Measurements from ENCODE around the gene ZNF668. TPM values are rescaled to one million over a fixed set of nuclear protein-coding genes. Genes with fewer than 3 reads are reported as not detected.
"Not testable (repeated sequence)": the region's sequence is repeated elsewhere in the genome, so short reads cannot be mapped to it uniquely, and the experiment has no call there.

The ZNF668 gene
- total and polyA plus RNA-seq, 4 donors = 6.0 to 10.3 (median 7.0) TPM

DNA sequence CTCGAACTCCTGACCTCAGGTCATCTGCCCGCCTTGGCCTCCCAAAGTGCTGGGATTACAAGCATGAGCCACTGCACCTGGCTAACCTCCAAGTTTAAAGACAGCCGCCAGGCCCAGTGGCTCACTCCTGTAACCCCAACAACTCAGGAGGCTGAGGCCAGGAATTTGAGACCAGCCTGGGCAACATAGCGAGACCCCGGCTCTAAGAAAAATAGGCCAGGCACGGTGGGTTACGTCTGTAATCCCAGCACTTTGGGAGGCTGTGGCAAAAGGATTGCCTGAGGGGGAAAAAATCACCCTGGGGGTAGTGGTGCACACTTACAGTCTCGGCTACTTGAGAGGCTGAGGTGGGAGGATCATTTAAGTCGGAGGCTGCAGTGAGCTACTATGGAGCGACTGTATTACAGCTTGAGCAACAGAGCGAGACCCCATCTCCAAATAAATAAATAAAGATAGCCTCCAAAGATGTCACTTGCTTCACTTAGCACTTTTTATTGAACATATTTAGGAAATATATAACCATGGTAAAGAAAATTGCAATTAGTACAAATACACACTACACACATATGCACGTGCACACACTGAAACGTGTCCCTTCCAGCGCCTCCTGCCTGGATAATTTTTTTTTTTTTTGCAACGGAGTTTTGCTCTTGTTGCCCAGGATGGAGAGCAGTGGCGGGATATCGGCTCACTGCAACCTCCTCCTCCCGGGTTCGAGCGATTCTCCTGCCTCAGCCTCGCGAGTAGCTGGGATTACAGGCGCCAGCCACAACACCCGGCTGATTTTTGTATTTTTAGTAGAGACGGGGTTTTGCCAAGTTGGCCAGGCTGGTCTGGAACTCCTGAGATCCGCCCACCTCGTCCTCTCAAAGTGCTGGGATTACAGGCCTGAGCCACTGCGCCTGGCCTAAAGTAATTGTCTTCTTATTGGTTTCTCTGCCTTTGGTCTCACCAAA lies 32.7 kb upstream of the ZNF668 start:
- no peaks in the 10 kb centered on the region for H3K9me3 ChIP-seq (ENCODE audit: control insufficient read depth, low read length)
- no peaks in the 10 kb centered on the region for H3K27me3 ChIP-seq (ENCODE audit: control insufficient read depth in 1 of 2, insufficient read depth in 2 of 2, low read length in 1 of 2)
- no peak overlapping the region for H3K4me3 ChIP-seq (ENCODE audit: low read length in 2 of 2)
- WGBS, 2 donors = 86% methylated on average over 28 of the region's 28 CpGs
- DNase-seq (no peak), ATAC-seq (ENCODE audit: low FRiP score) (no peak)
- H3K36me3 ChIP-seq (ENCODE audit: control insufficient read depth in 1 of 2, insufficient read depth in 2 of 2, low read length in 1 of 2) = no peaks in the 10 kb centered on the region
- H3K27ac ChIP-seq (ENCODE audit: low read depth in 1 of 2, low read length in 2 of 2) = no peak overlapping the region
- no peaks in the 10 kb centered on the region for H3K4me1 ChIP-seq (ENCODE audit: control insufficient read depth in 1 of 2, insufficient read depth in 2 of 2, low read length in 2 of 2)
- intact Hi-C loops (cut with DNase I) = loop anchor here in 1 of 2 donors (5.0 kb wide), 1 partner anchor 36 kb away; no protein-coding TSS in a partner anchor

DNA sequence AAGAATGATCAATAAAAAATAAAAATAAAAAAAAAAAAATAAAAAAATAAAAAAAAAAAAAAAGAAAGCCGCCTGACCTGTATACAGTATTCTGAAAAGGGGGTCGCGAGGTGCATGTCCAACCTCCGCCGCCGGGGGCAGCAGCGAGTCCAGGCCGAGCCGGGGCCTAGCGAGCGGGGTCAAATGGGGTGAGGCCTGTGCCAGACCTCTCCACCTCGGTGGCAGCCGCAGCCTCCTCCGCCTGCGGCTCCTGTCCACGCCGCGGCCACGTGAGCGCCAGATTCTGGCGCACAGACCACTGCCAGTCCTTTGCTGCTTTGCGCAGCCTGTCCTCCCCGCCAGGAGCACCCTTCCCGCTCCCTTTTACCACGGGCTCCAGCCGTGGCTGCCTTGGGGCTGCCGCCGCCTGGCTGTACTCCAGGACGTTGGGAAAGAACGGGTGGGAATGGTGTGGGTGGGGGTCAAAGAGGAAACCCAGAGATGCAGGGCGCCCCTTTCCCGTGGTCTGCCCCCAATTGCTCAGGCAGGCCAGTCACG lies 31.7 kb upstream of the ZNF668 start:
- intact Hi-C loops (cut with DNase I) = loop anchor here in 1 of 2 donors (5.0 kb wide), 1 partner anchor 37 kb away; no protein-coding TSS in a partner anchor
- H3K27ac ChIP-seq (ENCODE audit: low read depth in 1 of 2, low read length in 2 of 2) = no peak overlapping the region

DNA sequence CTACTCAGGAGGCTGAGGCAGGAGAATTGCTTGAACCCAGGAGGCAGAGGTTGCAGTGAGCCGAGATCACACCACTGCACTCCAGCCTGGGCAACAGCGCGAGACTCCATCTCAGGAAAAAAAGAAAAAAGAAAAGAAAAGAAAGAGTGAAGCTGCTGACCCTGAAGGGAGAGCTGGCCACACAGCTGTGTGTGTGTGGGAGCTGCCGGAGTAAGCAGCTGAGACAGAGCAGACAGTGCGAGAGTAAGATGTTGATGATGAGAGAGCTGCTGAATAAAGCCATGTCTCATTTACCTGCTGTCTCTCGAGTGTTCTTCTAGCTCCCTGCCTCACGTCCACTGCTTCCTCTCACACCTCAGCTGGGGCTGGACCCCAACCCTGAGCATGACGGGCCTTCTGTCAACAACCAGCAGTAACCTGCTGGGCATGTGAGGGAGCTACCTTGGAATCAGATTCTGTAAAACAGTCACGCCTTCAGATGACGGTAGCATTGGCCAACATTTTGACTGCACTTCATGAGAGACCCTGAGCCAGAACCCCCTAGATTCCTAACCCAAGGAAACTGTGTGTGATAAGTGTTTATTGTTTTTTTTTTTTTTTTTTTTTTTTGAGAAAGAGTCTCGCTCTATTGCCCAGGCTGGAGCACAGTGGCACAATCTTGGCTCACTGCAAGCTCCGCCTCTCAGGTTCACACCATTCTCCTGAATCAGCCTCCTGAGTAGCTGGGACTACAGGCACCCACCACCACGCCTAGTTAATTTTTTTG lies 27.0 kb upstream of the ZNF668 start:
- H3K27me3 ChIP-seq (ENCODE audit: control insufficient read depth in 1 of 2, insufficient read depth in 2 of 2, low read length in 1 of 2); H3K9me3 ChIP-seq (ENCODE audit: control insufficient read depth, low read length); H3K27ac ChIP-seq (ENCODE audit: low read depth in 1 of 2, low read length in 2 of 2); DNase-seq; H3K4me3 ChIP-seq (ENCODE audit: low read length in 2 of 2); H3K4me1 ChIP-seq (ENCODE audit: control insufficient read depth in 1 of 2, insufficient read depth in 2 of 2, low read length in 2 of 2); ATAC-seq (ENCODE audit: low FRiP score); intact Hi-C loops (cut with DNase I); H3K36me3 ChIP-seq (ENCODE audit: control insufficient read depth in 1 of 2, insufficient read depth in 2 of 2, low read length in 1 of 2): not testable (repeated sequence)
- WGBS, 2 donors = 81% methylated on average over 12 to 13 of the region's 13 CpGs

More for the DNA sequence above, 31.7 kb upstream of the ZNF668 start:
- Histone ChIP-seq H3K27me3 (ENCODE audit: control insufficient read depth in 1 of 2, insufficient read depth in 2 of 2, low read length in 1 of 2) (no peaks in the 10 kb centered on the region), H3K4me3 (ENCODE audit: low read length in 2 of 2) (no peak overlapping the region), H3K36me3 (ENCODE audit: control insufficient read depth in 1 of 2, insufficient read depth in 2 of 2, low read length in 1 of 2) (no peaks in the 10 kb centered on the region), H3K4me1 (ENCODE audit: control insufficient read depth in 1 of 2, insufficient read depth in 2 of 2, low read length in 2 of 2) (no peaks in the 10 kb centered on the region), H3K9me3 (ENCODE audit: control insufficient read depth, low read length) (no peaks in the 10 kb centered on the region)
- peak; percentile 91 to 95 for DNase-seq
- ATAC-seq (ENCODE audit: low FRiP score) = peak; percentile 90
- 10 to 12% methylated on average over 31 to 33 of the region's 33 CpGs for WGBS, 2 donors

DNA sequence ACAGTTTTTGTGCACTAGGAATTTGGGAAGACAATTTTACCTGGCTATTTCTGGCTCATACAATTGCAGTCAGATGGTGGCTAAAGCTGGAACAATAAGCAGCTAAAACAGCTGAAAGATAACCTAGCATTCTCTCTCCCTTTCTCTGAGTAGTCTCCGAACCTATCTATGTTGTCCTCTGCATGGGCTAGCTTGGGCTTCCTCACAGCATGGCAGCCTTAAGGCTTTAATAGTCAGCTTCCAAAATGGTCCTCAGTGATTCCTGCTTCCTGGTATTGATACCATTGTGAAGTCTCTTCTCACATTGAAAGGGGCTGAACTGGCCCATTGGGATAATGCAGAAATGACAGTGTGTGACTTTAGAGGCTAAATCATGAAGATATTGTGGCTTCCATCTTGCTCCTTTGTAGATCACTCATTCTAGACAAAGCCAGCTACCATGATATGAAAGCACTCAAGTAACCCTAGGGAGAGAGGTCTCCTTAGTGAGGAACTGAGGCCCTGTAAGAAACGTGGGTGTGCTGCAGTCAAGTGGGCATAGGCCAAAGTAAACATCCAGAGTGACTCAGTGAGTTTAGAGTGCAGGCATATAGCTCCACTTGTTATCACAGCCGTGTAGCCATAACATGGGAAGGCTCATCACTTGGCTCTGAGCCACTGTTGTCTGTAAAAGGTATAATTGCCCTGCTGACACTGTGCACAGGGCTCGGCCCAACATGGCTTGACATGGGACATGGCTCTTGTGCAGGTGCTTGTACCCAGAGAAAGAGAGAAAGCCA lies 26.0 kb upstream of the ZNF668 start:
- intact Hi-C loops (cut with DNase I) = no loop called here
- no peaks in the 10 kb centered on the region for H3K9me3 ChIP-seq (ENCODE audit: control insufficient read depth, low read length)
- H3K27me3 ChIP-seq (ENCODE audit: control insufficient read depth in 1 of 2, insufficient read depth in 2 of 2, low read length in 1 of 2) = no peaks in the 10 kb centered on the region
- H3K4me1 ChIP-seq (ENCODE audit: control insufficient read depth in 1 of 2, insufficient read depth in 2 of 2, low read length in 2 of 2) = no peaks in the 10 kb centered on the region
- H3K36me3 ChIP-seq (ENCODE audit: control insufficient read depth in 1 of 2, insufficient read depth in 2 of 2, low read length in 1 of 2) = no peaks in the 10 kb centered on the region
- no peak overlapping the region for H3K27ac ChIP-seq (ENCODE audit: low read depth in 1 of 2, low read length in 2 of 2)
- 47 to 50% methylated on average over 4 of the region's 4 CpGs for WGBS, 2 donors
- H3K4me3 ChIP-seq (ENCODE audit: low read length in 2 of 2) = no peak overlapping the region
- ATAC-seq (ENCODE audit: low FRiP score) (no peak), DNase-seq (no peak)

DNA sequence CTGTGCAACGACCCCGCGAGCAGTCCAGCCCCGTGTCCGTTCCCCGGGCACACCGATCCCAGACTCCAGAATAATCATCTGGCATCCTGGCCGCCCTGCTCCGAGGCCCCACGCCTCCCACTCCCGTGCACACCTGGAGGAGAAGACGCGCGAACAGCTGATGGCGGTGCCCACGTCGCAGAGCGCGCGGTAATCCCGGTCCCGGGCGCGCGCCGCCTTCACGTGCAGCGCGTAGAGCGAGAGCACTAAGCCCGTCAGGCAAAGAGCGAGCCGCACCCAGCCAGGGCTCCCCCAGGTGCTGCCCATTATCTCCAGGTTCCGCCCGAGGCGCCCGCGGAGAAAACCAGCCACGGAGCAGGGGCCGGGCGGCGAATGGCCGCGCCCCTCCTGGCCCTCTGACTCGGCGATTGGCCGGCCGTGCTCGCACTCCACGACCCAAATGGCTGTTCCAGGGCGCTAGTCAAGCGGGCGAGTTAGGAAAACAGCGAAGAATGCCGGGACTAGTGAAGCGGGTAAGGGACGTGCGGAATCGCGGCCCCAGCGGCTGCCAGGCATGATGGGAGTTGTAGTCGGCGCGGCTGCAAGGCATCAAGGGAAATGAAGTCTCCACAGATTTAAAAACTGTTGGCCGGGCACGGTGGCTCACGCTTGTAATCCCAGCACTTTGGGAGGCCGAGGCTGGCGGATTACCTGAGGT lies 20.5 kb upstream of the ZNF668 start, which contains the start of gene VKORC1:
Gene VKORC1, minus strand, starts transcription at position 374 of the 697 bp plus-strand sequence. Its CDS starts 68 bp downstream, at position 306.
- H3K4me1 ChIP-seq (ENCODE audit: control insufficient read depth in 1 of 2, insufficient read depth in 2 of 2, low read length in 2 of 2) = no peaks in the 10 kb centered on the region
- DNase-seq = peak; percentile 97 to 98
- peak; percentile 95 for ATAC-seq (ENCODE audit: low FRiP score)
- peak within 1 kb of the TSS in 1 of 2 donors; percentile 69 for H3K27ac ChIP-seq (ENCODE audit: low read depth in 1 of 2, low read length in 2 of 2)
- H3K27me3 ChIP-seq (ENCODE audit: control insufficient read depth in 1 of 2, insufficient read depth in 2 of 2, low read length in 1 of 2) = no peaks in the 10 kb centered on the region
- H3K36me3 ChIP-seq (ENCODE audit: control insufficient read depth in 1 of 2, insufficient read depth in 2 of 2, low read length in 1 of 2) = no peaks in the 10 kb centered on the region
- no peaks in the 10 kb centered on the region for H3K9me3 ChIP-seq (ENCODE audit: control insufficient read depth, low read length)
- 0 to 1% methylated on average over 68 to 69 of the region's 69 CpGs for WGBS, 2 donors
- intact Hi-C loops (cut with DNase I) = loop anchor here in 1 of 2 donors (1.0 to 5.0 kb wide), 2 partner anchors 48 to 107 kb away; partner anchors contain the start of gene HSD3B7
- H3K4me3 ChIP-seq (ENCODE audit: low read length in 2 of 2) = peak within 1 kb of the TSS; percentile 58 to 78

DNA sequence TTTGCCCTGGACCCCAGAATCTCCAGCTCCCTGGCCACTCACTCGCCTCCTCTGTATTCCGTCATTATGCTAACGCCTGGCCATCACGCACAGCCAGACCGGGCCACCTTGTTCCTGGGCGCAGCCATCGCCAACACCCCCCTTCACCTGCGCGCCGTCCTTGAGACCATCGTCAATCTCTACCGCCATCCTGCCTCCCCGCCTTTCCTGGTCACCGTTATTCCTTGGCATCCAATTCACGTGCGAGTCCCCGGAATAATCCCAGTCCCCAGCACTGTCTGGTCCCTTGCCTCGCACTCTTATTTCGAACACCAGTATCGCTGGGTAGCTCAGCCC lies 20.0 kb upstream of the ZNF668 start:
- Histone ChIP-seq H3K9me3 (ENCODE audit: control insufficient read depth, low read length) (no peaks in the 10 kb centered on the region), H3K27ac (ENCODE audit: low read depth in 1 of 2, low read length in 2 of 2) (peak overlapping the region in 1 of 2 donors; percentile 69), H3K36me3 (ENCODE audit: control insufficient read depth in 1 of 2, insufficient read depth in 2 of 2, low read length in 1 of 2) (no peaks in the 10 kb centered on the region), H3K4me1 (ENCODE audit: control insufficient read depth in 1 of 2, insufficient read depth in 2 of 2, low read length in 2 of 2) (no peaks in the 10 kb centered on the region), H3K27me3 (ENCODE audit: control insufficient read depth in 1 of 2, insufficient read depth in 2 of 2, low read length in 1 of 2) (no peaks in the 10 kb centered on the region), H3K4me3 (ENCODE audit: low read length in 2 of 2) (peak overlapping the region; percentile 58 to 78)
- DNase-seq (peak; percentile 63 to 75), ATAC-seq (ENCODE audit: low FRiP score) (peak; percentile 62)
- WGBS, 2 donors = 0% methylated on average over 20 of the region's 20 CpGs
- intact Hi-C loops (cut with DNase I) = loop anchor here in 1 of 2 donors (1.0 to 5.0 kb wide), 2 partner anchors 48 to 107 kb away; partner anchors contain the start of gene HSD3B7

DNA sequence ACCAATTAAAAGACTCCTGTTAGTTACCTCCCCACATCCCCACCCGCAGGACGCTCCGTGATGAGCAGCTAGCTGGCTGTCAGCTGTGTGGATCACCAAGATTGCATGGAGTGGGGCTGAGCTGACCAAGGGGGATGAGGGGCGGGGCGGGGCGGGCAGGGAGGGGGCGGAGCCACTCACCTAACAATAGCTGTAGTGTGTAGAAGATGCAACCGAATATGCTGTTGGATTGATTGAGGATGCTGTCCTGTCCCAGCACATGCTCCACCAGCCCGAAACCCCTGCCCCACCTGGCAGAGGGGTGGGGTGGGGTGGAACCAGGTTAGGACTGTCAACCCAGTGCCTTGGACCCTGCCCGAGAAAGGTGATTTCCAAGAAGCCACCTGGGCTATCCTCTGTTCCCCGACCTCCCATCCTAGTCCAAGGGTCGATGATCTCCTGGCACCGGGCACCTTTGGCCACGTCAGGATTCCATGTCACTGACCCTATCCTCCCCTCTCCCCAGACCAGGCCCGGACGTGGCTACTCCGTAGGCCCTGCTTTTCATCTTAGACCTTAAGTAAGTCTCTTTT lies 19.2 kb upstream of the ZNF668 start:
- Histone ChIP-seq H3K9me3 (ENCODE audit: control insufficient read depth, low read length) (no peaks in the 10 kb centered on the region), H3K4me1 (ENCODE audit: control insufficient read depth in 1 of 2, insufficient read depth in 2 of 2, low read length in 2 of 2) (no peaks in the 10 kb centered on the region), H3K36me3 (ENCODE audit: control insufficient read depth in 1 of 2, insufficient read depth in 2 of 2, low read length in 1 of 2) (no peaks in the 10 kb centered on the region), H3K27ac (ENCODE audit: low read depth in 1 of 2, low read length in 2 of 2) (no peak overlapping the region), H3K27me3 (ENCODE audit: control insufficient read depth in 1 of 2, insufficient read depth in 2 of 2, low read length in 1 of 2) (no peaks in the 10 kb centered on the region), H3K4me3 (ENCODE audit: low read length in 2 of 2) (no peak overlapping the region)
- ATAC-seq (ENCODE audit: low FRiP score) (no peak), DNase-seq (no peak)
- 32 to 36% methylated on average over 17 of the region's 17 CpGs for WGBS, 2 donors
- intact Hi-C loops (cut with DNase I) = loop anchor here in 1 of 2 donors (5.0 kb wide), 1 partner anchor 106 kb away; the partner anchor contains the start of gene HSD3B7

Data from aorta (tissue), 5 donors.